GM21360 (cell line): ENCODE data around the gene DNAJB8.

Experiments
- ATAC-seq: cut with Tn5 transposase; IDR thresholded peaks from one replicate; pipeline ENCODE4 v1.9.1; 2021; ENCODE audit warnings: mild to moderate bottlenecking, moderate library complexity; ENCODE audit not compliant: unreplicated experiment

Gene DNAJB8

GRCh38 chr3:128413413-128414205, 53.1 kb downstream of the DNAJB8 start:
- ATAC-seq: no peak

GRCh38 chr3:128413003-128413370, 53.7 kb downstream of the DNAJB8 start:
- no peak for ATAC-seq
